Upper lobe of left lung (tissue), 4 donors: ENCODE results near the gene CRYBG2.

ENCODE experiments used
- POLR2A ChIP-seq, 4 donors: fragments of 450-650 bp; IDR thresholded peaks; one replicate each; pipeline ENCODE4 v1.5.1; 2016 to 2017; ENCODE audit warnings: antibody characterized with exemption in 4 of 4, mild to moderate bottlenecking in 2 of 4
- TF ChIP-seq, protein P1 (sequence below), 6 experiments: fragments of 450-650 bp in 4 of 6; fragments of 200-600 bp in 2 of 6; sonication (generic) in 2 of 6; IDR thresholded peaks; one replicate each; pipeline ENCODE4 v1.5.1; 2016 to 2019; ENCODE audit warnings: antibody characterized with exemption in 6 of 6

DNA sequence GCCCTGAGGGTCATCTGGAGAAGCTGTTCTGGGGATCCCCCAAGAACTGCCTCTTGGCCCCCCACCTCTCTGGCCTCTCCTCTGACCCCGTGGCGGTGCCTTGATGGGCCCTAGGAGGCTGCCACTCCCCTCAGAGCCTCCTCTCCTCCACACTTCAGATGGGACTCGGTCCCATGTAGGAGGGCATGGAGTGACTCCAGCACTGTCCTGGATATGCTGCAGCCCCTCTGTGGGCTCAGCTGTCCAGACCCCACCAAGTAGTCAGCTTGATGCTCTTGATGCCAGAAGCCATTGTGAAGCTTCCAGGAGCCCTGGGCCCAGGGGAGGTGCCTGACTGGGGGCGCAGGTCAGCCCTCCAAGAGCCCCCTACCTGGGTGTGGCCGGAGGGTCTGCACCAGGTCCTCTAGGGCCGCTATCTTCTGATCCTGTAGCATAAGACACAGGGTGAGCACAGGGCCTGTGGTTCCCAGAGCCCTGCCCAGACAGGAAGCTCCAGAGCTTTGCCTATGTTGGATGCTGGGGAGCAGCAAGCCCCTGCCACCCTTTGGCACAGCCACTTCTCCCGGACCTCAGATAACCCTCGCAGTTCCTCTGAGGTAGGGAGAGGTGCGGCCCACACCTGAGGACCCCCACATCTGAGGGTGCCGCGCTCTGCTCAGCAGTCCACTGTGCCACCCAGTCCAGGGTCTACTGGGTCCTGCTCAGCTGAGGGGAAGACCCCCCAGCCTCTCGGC is 56.7 kb downstream of the CRYBG2 start:
- TF ChIP-seq, protein P1, sequence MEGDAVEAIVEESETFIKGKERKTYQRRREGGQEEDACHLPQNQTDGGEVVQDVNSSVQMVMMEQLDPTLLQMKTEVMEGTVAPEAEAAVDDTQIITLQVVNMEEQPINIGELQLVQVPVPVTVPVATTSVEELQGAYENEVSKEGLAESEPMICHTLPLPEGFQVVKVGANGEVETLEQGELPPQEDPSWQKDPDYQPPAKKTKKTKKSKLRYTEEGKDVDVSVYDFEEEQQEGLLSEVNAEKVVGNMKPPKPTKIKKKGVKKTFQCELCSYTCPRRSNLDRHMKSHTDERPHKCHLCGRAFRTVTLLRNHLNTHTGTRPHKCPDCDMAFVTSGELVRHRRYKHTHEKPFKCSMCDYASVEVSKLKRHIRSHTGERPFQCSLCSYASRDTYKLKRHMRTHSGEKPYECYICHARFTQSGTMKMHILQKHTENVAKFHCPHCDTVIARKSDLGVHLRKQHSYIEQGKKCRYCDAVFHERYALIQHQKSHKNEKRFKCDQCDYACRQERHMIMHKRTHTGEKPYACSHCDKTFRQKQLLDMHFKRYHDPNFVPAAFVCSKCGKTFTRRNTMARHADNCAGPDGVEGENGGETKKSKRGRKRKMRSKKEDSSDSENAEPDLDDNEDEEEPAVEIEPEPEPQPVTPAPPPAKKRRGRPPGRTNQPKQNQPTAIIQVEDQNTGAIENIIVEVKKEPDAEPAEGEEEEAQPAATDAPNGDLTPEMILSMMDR (IDR thresholded peaks at IDR 0.05): no peak
- TF ChIP-seq POLR2A (IDR thresholded peaks at IDR 0.05): no peak
